Endothelial cell of umbilical vein (primary cell): ENCODE data around the gene SHROOM4.

Experiments used
- POLR2A ChIP-seq: IDR thresholded peaks from 2 replicates; pipeline ENCODE4 v1.6.1; 2012; ENCODE audit warnings: low read depth, mild to moderate bottlenecking, control low read depth, low read length
- TF ChIP-seq, protein P1 (sequence below), 2 donors: IDR thresholded peaks; 1 replicate in 1 of 2; 2 replicates in 1 of 2; pipeline ENCODE4 v1.5.1; 2011; ENCODE audit warnings: low read length in 2 of 2, mild to moderate bottlenecking in 2 of 2, moderate library complexity in 2 of 2, control low read depth in 1 of 2, inconsistent platforms in 1 of 2, low read depth in 1 of 2; ENCODE audit not compliant: insufficient read depth in 1 of 2; ENCODE audit errors: extremely low read depth in 1 of 2

- no peak for TF ChIP-seq POLR2A
- TF ChIP-seq, protein P1, sequence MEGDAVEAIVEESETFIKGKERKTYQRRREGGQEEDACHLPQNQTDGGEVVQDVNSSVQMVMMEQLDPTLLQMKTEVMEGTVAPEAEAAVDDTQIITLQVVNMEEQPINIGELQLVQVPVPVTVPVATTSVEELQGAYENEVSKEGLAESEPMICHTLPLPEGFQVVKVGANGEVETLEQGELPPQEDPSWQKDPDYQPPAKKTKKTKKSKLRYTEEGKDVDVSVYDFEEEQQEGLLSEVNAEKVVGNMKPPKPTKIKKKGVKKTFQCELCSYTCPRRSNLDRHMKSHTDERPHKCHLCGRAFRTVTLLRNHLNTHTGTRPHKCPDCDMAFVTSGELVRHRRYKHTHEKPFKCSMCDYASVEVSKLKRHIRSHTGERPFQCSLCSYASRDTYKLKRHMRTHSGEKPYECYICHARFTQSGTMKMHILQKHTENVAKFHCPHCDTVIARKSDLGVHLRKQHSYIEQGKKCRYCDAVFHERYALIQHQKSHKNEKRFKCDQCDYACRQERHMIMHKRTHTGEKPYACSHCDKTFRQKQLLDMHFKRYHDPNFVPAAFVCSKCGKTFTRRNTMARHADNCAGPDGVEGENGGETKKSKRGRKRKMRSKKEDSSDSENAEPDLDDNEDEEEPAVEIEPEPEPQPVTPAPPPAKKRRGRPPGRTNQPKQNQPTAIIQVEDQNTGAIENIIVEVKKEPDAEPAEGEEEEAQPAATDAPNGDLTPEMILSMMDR (IDR thresholded peaks at IDR 0.05; ENCODE audit: extremely low read depth in 1 of 2, insufficient read depth in 1 of 2, low read depth in 1 of 2, low read length in 2 of 2), result no peak
Measured at GRCh38 chrX:50711907-50712306, 102.1 kb downstream of the SHROOM4 start.
